ENCODE results near the gene DCUN1D1. TPM values are rescaled to one million over a fixed set of nuclear protein-coding genes. Genes with fewer than 3 reads are reported as not detected.

Gene DCUN1D1
- total RNA-seq, 4 donors from 2014 or later, result 20.5 to 31.4 (median 27.4) TPM

- intact Hi-C loops (cut with DNase I; ENCODE audit: low total_unique reads) (no loop called here), in situ Hi-C loops (cut with MboI; ENCODE audit: low pct_ligation_motif_present in 1 of 4, low pct_unique_long_range_greater_than_20kb in 1 of 4, low sequenced_read_pairs in 3 of 4) (no loop called here)
- no peaks in the 10 kb centered on the region for H3K27me3 ChIP-seq
- H3K27ac ChIP-seq, result no peak overlapping the region
- no peak for DNase-seq
- peaks cover 0 to 21% (median 5%) of the 10 kb centered on the region in 4 donors for H3K36me3 ChIP-seq
- TF ChIP-seq, protein P1, sequence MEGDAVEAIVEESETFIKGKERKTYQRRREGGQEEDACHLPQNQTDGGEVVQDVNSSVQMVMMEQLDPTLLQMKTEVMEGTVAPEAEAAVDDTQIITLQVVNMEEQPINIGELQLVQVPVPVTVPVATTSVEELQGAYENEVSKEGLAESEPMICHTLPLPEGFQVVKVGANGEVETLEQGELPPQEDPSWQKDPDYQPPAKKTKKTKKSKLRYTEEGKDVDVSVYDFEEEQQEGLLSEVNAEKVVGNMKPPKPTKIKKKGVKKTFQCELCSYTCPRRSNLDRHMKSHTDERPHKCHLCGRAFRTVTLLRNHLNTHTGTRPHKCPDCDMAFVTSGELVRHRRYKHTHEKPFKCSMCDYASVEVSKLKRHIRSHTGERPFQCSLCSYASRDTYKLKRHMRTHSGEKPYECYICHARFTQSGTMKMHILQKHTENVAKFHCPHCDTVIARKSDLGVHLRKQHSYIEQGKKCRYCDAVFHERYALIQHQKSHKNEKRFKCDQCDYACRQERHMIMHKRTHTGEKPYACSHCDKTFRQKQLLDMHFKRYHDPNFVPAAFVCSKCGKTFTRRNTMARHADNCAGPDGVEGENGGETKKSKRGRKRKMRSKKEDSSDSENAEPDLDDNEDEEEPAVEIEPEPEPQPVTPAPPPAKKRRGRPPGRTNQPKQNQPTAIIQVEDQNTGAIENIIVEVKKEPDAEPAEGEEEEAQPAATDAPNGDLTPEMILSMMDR (IDR thresholded peaks at IDR 0.05), result no peak
- no peak for TF ChIP-seq EP300 (IDR thresholded peaks at IDR 0.05; ENCODE audit: low read depth)
- no peak for TF ChIP-seq POLR2AphosphoS5 (IDR thresholded peaks at IDR 0.05)
- no peak for TF ChIP-seq POLR2A (IDR thresholded peaks at IDR 0.05)
- no peak overlapping the region for H3K4me3 ChIP-seq
- no peaks in the 10 kb centered on the region for H3K4me1 ChIP-seq
- whole genome bisulfite sequencing, 2 donors (ENCODE audit: low coverage in 1 of 2), result 67 to 71% methylated on average over 1 of the region's 1 CpG
- no peaks in the 10 kb centered on the region for H3K9me3 ChIP-seq
Observed at GRCh38 chr3:182906036-182906435, 74.3 kb downstream of the DCUN1D1 start.

DNA sequence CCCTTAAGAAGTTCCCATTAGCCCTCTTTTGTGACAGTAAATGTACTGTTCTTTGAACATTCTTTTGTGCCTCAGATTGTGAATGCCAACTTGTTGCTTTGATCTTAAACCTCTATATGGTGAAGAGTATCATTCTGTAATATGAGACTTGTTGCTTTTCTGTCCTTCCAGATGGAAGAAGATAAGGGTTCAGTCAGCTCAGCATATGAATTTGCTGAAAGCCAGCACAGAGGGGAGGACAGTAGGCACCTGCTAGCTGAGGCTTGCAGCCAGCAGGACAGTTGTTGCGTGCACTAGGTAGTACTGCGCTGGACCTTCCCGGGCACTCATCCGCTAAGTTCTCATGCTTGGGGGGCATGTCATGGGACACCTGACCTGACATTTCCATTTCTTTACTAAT, 74.7 kb downstream of the DCUN1D1 start:
- Histone ChIP-seq H3K27me3 (no peaks in the 10 kb centered on the region), H3K9me3 (no peaks in the 10 kb centered on the region), H3K4me3 (no peak overlapping the region), H3K4me1 (no peaks in the 10 kb centered on the region), H3K27ac (no peak overlapping the region), H3K36me3 (peaks cover 0 to 21% (median 5%) of the 10 kb centered on the region in 4 donors)
- TF ChIP-seq EP300 (IDR thresholded peaks at IDR 0.05; ENCODE audit: low read depth), result no peak
- TF ChIP-seq POLR2AphosphoS5 (IDR thresholded peaks at IDR 0.05), result no peak
- TF ChIP-seq, protein P1 (IDR thresholded peaks at IDR 0.05), result no peak
- TF ChIP-seq POLR2A (IDR thresholded peaks at IDR 0.05), result no peak
- DNase-seq, result no peak
- 93 to 100% methylated on average over 4 of the region's 4 CpGs for WGBS, 2 donors (ENCODE audit: low coverage in 1 of 2)
- in situ Hi-C loops (cut with MboI; ENCODE audit: low pct_ligation_motif_present in 1 of 4, low pct_unique_long_range_greater_than_20kb in 1 of 4, low sequenced_read_pairs in 3 of 4) (no loop called here), intact Hi-C loops (cut with DNase I; ENCODE audit: low total_unique reads) (no loop called here)

GRCh38 chr3:182904164-182904563, 76.2 kb downstream of the DCUN1D1 start:
- no peaks in the 10 kb centered on the region for H3K9me3 ChIP-seq
- intact Hi-C loops (cut with DNase I; ENCODE audit: low total_unique reads), result no loop called here
- no peaks in the 10 kb centered on the region for H3K27me3 ChIP-seq
- no peak overlapping the region for H3K4me3 ChIP-seq
- no peaks in the 10 kb centered on the region for H3K4me1 ChIP-seq
- peaks cover 0 to 26% (median 8%) of the 10 kb centered on the region in 4 donors for H3K36me3 ChIP-seq
- TF ChIP-seq EP300 (IDR thresholded peaks at IDR 0.05; ENCODE audit: low read depth), result no peak
- no peak for TF ChIP-seq POLR2AphosphoS5 (IDR thresholded peaks at IDR 0.05)
- TF ChIP-seq, protein P1 (IDR thresholded peaks at IDR 0.05), result no peak
- no peak for TF ChIP-seq POLR2A (IDR thresholded peaks at IDR 0.05)
- no peak for DNase-seq
- WGBS, 2 donors (ENCODE audit: low coverage in 1 of 2), result 94 to 95% methylated on average over 3 of the region's 3 CpGs
- in situ Hi-C loops (cut with MboI; ENCODE audit: low pct_ligation_motif_present in 1 of 4, low pct_unique_long_range_greater_than_20kb in 1 of 4, low sequenced_read_pairs in 3 of 4), result no loop called here
- H3K27ac ChIP-seq, result no peak overlapping the region

DNA sequence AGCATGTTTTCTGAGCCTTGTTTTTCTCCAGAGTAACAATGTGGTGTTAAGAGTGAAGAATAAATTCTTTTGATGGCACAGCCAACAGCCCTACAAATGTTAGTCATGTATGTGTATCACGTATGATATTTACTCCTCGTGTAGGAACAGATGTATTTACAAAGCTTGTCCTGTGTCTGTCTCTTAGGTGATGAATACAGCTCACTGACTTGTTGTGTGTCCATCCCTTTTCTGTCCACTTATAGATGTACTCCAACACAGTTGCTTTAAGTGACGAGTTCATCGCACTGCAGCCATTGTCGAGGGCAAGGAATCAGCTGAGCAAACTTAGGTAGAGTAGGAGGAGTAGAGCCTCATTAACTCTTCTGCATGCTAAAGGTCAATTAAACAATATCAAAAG, 78.1 kb downstream of the DCUN1D1 start:
- TF ChIP-seq, protein P1 (IDR thresholded peaks at IDR 0.05), result no peak
- TF ChIP-seq POLR2AphosphoS5 (IDR thresholded peaks at IDR 0.05) (no peak), POLR2A (IDR thresholded peaks at IDR 0.05) (no peak), EP300 (IDR thresholded peaks at IDR 0.05; ENCODE audit: low read depth) (no peak)
- no peak for DNase-seq
- H3K4me3 ChIP-seq, result no peak overlapping the region
- intact Hi-C loops (cut with DNase I; ENCODE audit: low total_unique reads) (no loop called here), in situ Hi-C loops (cut with MboI; ENCODE audit: low pct_ligation_motif_present in 1 of 4, low pct_unique_long_range_greater_than_20kb in 1 of 4, low sequenced_read_pairs in 3 of 4) (no loop called here)
- peaks cover 0 to 37% (median 15%) of the 10 kb centered on the region in 4 donors for H3K36me3 ChIP-seq
- H3K4me1 ChIP-seq, result no peaks in the 10 kb centered on the region
- H3K9me3 ChIP-seq, result no peaks in the 10 kb centered on the region
- WGBS, 2 donors (ENCODE audit: low coverage in 1 of 2), result 62 to 88% methylated on average over 2 to 5 of the region's 5 CpGs
- no peaks in the 10 kb centered on the region for H3K27me3 ChIP-seq
- no peak overlapping the region for H3K27ac ChIP-seq
